Measurements from ENCODE around the gene VAV1. TPM values are rescaled to one million over a fixed set of nuclear protein-coding genes. Genes with fewer than 3 reads are reported as not detected.
A peak's percentile ranks its signal among the peaks of the same experiment; 100 is the strongest.

VAV1 gene
- total and polyA plus RNA-seq, 9 of the 15 experiments (the other 6 are each of a cell fraction or from before 2014, with no cell fraction given), result 0.46 to 20.1 (median 11.1) TPM

- TF ChIP-seq GABPB1 (CRISPR knock-in tag; IDR thresholded peaks at IDR 0.05) (peak; percentile 61), CEBPG (CRISPR knock-in tag; IDR thresholded peaks at IDR 0.05) (no peak), CEBPG (tag; conservative IDR thresholded peaks at IDR 0.05 in 1 of 2, IDR thresholded peaks at IDR 0.05 in 1 of 2) (no peak), PTRF (tag; IDR thresholded peaks at IDR 0.05) (no peak), EP400 (IDR thresholded peaks at IDR 0.05) (no peak), BCL6 (CRISPR knock-in tag; IDR thresholded peaks at IDR 0.05) (no peak), ZNF586 (CRISPR knock-in tag; conservative IDR thresholded peaks at IDR 0.05) (no peak), MYNN (IDR thresholded peaks at IDR 0.05) (no peak), MYNN (CRISPR knock-in tag; IDR thresholded peaks at IDR 0.05) (no peak), RBM22 (IDR thresholded peaks at IDR 0.05; ENCODE audit: low read depth, low read length, poor library complexity, severe bottlenecking) (no peak), NBN (IDR thresholded peaks at IDR 0.05; ENCODE audit: low read depth) (no peak), ZNF668 (CRISPR knock-in tag; IDR thresholded peaks at IDR 0.05) (no peak), GMEB1 (CRISPR knock-in tag; IDR thresholded peaks at IDR 0.05) (no peak), FOXM1 (IDR thresholded peaks at IDR 0.05; ENCODE audit: low read depth) (no peak), FOXM1 (CRISPR knock-in tag; IDR thresholded peaks at IDR 0.05; ENCODE audit: low read depth) (no peak), SAFB (IDR thresholded peaks at IDR 0.05; ENCODE audit: borderline replicate concordance, low read depth, low read length) (no peak), CEBPB (tag; IDR thresholded peaks at IDR 0.05) (no peak), STAT5B (CRISPR knock-in tag; IDR thresholded peaks at IDR 0.05) (no peak), ZBTB43 (CRISPR knock-in tag; IDR thresholded peaks at IDR 0.05) (no peak)
- TF ChIP-seq, protein P1, sequence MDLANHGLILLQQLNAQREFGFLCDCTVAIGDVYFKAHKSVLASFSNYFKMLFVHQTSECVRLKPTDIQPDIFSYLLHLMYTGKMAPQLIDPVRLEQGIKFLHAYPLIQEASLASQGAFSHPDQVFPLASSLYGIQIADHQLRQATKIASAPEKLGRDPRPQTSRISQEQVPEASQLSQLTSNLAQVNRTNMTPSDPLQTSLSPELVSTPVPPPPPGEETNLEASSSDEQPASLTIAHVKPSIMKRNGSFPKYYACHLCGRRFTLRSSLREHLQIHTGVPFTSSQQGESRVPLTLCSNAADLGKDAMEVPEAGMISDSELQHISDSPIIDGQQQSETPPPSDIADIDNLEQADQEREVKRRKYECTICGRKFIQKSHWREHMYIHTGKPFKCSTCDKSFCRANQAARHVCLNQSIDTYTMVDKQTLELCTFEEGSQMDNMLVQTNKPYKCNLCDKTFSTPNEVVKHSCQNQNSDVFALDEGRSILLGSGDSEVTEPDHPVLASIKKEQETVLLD (IDR thresholded peaks at IDR 0.05), result no peak
- TF ChIP-seq, protein P2, sequence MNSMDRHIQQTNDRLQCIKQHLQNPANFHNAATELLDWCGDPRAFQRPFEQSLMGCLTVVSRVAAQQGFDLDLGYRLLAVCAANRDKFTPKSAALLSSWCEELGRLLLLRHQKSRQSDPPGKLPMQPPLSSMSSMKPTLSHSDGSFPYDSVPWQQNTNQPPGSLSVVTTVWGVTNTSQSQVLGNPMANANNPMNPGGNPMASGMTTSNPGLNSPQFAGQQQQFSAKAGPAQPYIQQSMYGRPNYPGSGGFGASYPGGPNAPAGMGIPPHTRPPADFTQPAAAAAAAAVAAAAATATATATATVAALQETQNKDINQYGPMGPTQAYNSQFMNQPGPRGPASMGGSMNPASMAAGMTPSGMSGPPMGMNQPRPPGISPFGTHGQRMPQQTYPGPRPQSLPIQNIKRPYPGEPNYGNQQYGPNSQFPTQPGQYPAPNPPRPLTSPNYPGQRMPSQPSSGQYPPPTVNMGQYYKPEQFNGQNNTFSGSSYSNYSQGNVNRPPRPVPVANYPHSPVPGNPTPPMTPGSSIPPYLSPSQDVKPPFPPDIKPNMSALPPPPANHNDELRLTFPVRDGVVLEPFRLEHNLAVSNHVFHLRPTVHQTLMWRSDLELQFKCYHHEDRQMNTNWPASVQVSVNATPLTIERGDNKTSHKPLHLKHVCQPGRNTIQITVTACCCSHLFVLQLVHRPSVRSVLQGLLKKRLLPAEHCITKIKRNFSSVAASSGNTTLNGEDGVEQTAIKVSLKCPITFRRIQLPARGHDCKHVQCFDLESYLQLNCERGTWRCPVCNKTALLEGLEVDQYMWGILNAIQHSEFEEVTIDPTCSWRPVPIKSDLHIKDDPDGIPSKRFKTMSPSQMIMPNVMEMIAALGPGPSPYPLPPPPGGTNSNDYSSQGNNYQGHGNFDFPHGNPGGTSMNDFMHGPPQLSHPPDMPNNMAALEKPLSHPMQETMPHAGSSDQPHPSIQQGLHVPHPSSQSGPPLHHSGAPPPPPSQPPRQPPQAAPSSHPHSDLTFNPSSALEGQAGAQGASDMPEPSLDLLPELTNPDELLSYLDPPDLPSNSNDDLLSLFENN (IDR thresholded peaks at IDR 0.05; ENCODE audit: low read depth in 2 of 2, low read length in 2 of 2), result no peak
These were observed 29.1 kb downstream of the VAV1 start (continued) for GRCh38 chr19:6801485-6802086.

Data from K562 (cell line).